ENCODE results near the gene MSANTD1. TPM values are rescaled to one million over a fixed set of nuclear protein-coding genes. Genes with fewer than 3 reads are reported as not detected.

The MSANTD1 gene
- total RNA-seq, 4 donors from 2014 or later, result 0.36 to 0.72 TPM; not detected in 2

GRCh38 chr4:3276986-3277385, 28.0 kb downstream of the MSANTD1 start:
- Histone ChIP-seq H3K4me1 (no peaks in the 10 kb centered on the region), H3K27me3 (no peaks in the 10 kb centered on the region), H3K36me3 (no peaks in the 10 kb centered on the region), H3K27ac (no peak overlapping the region), H3K4me3 (no peak overlapping the region), H3K9me3 (no peaks in the 10 kb centered on the region)
- DNase-seq (ENCODE audit: low spot score in 2 of 2), result peak in 1 of 2 donors; percentile 44
- no peak for TF ChIP-seq POLR2A (IDR thresholded peaks at IDR 0.05)
- no peak for TF ChIP-seq POLR2AphosphoS5 (IDR thresholded peaks at IDR 0.05)
- no peak for TF ChIP-seq EP300 (IDR thresholded peaks at IDR 0.05)
- TF ChIP-seq, protein P1, sequence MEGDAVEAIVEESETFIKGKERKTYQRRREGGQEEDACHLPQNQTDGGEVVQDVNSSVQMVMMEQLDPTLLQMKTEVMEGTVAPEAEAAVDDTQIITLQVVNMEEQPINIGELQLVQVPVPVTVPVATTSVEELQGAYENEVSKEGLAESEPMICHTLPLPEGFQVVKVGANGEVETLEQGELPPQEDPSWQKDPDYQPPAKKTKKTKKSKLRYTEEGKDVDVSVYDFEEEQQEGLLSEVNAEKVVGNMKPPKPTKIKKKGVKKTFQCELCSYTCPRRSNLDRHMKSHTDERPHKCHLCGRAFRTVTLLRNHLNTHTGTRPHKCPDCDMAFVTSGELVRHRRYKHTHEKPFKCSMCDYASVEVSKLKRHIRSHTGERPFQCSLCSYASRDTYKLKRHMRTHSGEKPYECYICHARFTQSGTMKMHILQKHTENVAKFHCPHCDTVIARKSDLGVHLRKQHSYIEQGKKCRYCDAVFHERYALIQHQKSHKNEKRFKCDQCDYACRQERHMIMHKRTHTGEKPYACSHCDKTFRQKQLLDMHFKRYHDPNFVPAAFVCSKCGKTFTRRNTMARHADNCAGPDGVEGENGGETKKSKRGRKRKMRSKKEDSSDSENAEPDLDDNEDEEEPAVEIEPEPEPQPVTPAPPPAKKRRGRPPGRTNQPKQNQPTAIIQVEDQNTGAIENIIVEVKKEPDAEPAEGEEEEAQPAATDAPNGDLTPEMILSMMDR (IDR thresholded peaks at IDR 0.05), result no peak
- WGBS, result 80% methylated on average over 9 of the region's 9 CpGs

GRCh38 chr4:3280466-3280865, 31.5 kb downstream of the MSANTD1 start:
- 86% methylated on average over 3 of the region's 3 CpGs for WGBS
- Histone ChIP-seq H3K27me3 (peaks cover 14% of the 10 kb centered on the region), H3K9me3 (no peaks in the 10 kb centered on the region), H3K4me3 (no peak overlapping the region), H3K4me1 (peaks cover 2% of the 10 kb centered on the region), H3K36me3 (no peaks in the 10 kb centered on the region), H3K27ac (no peak overlapping the region)
- TF ChIP-seq POLR2AphosphoS5 (IDR thresholded peaks at IDR 0.05) (no peak), POLR2A (IDR thresholded peaks at IDR 0.05) (no peak), EP300 (IDR thresholded peaks at IDR 0.05) (no peak)
- TF ChIP-seq, protein P1 (IDR thresholded peaks at IDR 0.05), result no peak
- peak in 1 of 2 donors; percentile 49 for DNase-seq (ENCODE audit: low spot score in 2 of 2)

GRCh38 chr4:3283483-3283882, 34.5 kb downstream of the MSANTD1 start:
- DNase-seq (ENCODE audit: low spot score in 2 of 2), result peak in 1 of 2 donors; percentile 49
- WGBS, result 85% methylated on average over 5 of the region's 6 CpGs

GRCh38 chr4:3283916-3284315, 35.0 kb downstream of the MSANTD1 start:
- DNase-seq (ENCODE audit: low spot score in 2 of 2), result peak in 1 of 2 donors; percentile 67
- TF ChIP-seq POLR2AphosphoS5 (IDR thresholded peaks at IDR 0.05) (no peak), EP300 (IDR thresholded peaks at IDR 0.05) (no peak), POLR2A (IDR thresholded peaks at IDR 0.05) (no peak)
- TF ChIP-seq, protein P1 (IDR thresholded peaks at IDR 0.05), result no peak
- H3K36me3 ChIP-seq, result no peaks in the 10 kb centered on the region
- WGBS, result 60% methylated on average over 12 of the region's 13 CpGs
- peaks cover 38% of the 10 kb centered on the region for H3K27me3 ChIP-seq
- no peak overlapping the region for H3K27ac ChIP-seq
- no peak overlapping the region for H3K4me3 ChIP-seq
- H3K9me3 ChIP-seq, result no peaks in the 10 kb centered on the region
- H3K4me1 ChIP-seq, result peaks cover 27% of the 10 kb centered on the region

More at GRCh38 chr4:3283483-3283882, 34.5 kb downstream of the MSANTD1 start:
- H3K27ac ChIP-seq, result no peak overlapping the region
- TF ChIP-seq, protein P1 (IDR thresholded peaks at IDR 0.05), result no peak
- TF ChIP-seq POLR2A (IDR thresholded peaks at IDR 0.05) (no peak), POLR2AphosphoS5 (IDR thresholded peaks at IDR 0.05) (no peak), EP300 (IDR thresholded peaks at IDR 0.05) (no peak)
- no peaks in the 10 kb centered on the region for H3K36me3 ChIP-seq
- H3K4me3 ChIP-seq, result no peak overlapping the region
- H3K4me1 ChIP-seq, result peaks cover 27% of the 10 kb centered on the region
- peaks cover 37% of the 10 kb centered on the region for H3K27me3 ChIP-seq
- no peaks in the 10 kb centered on the region for H3K9me3 ChIP-seq

DNA sequence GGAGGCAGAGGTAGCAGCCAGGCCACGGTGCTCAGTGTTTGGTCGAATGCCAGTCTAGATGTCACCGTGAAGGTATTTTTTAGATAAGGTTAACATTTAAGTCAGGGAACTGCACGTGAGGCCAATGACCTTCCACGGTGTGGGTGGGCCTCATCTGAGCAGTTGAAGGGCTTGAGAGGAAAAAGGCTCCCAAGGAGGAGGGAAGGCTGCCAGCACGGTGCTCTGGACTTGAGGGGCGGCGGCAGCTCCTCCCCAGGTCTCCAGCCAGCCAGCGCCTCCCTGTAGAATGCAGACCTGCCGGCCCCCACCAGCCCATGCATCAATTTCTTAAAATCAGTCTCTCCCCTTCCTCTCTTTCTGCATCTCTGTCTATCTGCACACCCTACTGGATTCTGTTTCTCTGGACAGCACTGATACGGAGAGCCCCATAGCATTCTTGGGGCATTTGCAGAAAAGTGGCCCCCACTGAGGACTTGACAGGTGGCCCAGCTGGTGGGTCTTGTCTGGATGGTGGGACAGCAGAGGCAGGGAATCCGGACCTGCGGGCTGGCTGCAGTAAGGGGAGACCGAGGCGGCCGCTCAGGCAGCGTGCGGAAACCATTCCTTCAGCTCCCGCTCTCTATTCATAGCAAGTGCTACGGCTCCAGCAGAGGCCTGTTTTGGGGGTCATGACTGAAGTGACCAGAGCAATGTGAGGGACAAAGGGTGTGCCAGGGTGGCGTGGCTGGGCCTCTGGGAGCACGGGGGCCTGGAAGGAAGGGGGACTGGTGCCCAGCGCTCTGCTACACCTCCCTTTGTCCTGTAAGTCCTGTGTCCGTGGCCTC, 36.0 kb downstream of the MSANTD1 start:
- H3K27ac ChIP-seq, result no peak overlapping the region
- DNase-seq (ENCODE audit: low spot score in 2 of 2), result peak in 1 of 2 donors; percentile 73
- no peaks in the 10 kb centered on the region for H3K36me3 ChIP-seq
- H3K4me1 ChIP-seq, result peaks cover 27% of the 10 kb centered on the region
- H3K27me3 ChIP-seq, result peaks cover 38% of the 10 kb centered on the region
- TF ChIP-seq EP300 (IDR thresholded peaks at IDR 0.05) (no peak), POLR2A (IDR thresholded peaks at IDR 0.05) (no peak), POLR2AphosphoS5 (IDR thresholded peaks at IDR 0.05) (no peak)
- TF ChIP-seq, protein P1 (IDR thresholded peaks at IDR 0.05), result no peak
- no peaks in the 10 kb centered on the region for H3K9me3 ChIP-seq
- H3K4me3 ChIP-seq, result no peak overlapping the region
- WGBS, result 90% methylated on average over 20 of the region's 24 CpGs

Measured in suprapubic skin (tissue), 4 donors.